SK-N-SH treated with all-trans-retinoic acid at 6 μM for 48 hours (cell line): ENCODE measurements around the gene MYH7B.

Experiments
- ARNTL ChIP-seq: fragments of 450-650 bp; formaldehyde crosslinking; IDR thresholded peaks from 2 replicates; pipeline ENCODE4 v1.5.0; 2020; ENCODE audit warnings: low read depth, mild to moderate bottlenecking, moderate library complexity, borderline replicate concordance
- PATZ1 ChIP-seq: fragments of 250-450 bp; sonication (Bioruptor Pico); IDR thresholded peaks from 2 replicates; pipeline ENCODE4 v1.8.0; 2020; ENCODE audit warnings: mild to moderate bottlenecking, moderate library complexity, borderline replicate concordance
- PPARA ChIP-seq: fragments of 250-450 bp; sonication (Bioruptor Pico); IDR thresholded peaks from 2 replicates; pipeline ENCODE4 v1.5.0; 2020; ENCODE audit warnings: mild to moderate bottlenecking, borderline replicate concordance
- SNAI2 ChIP-seq: fragments of 250-450 bp; sonication (Bioruptor Pico); IDR thresholded peaks from 2 replicates; pipeline ENCODE4 v1.5.0; 2020; ENCODE audit warnings: mild to moderate bottlenecking, moderate library complexity
- TCF4 ChIP-seq: fragments of 250-450 bp; sonication (Bioruptor Pico); IDR thresholded peaks from 2 replicates; pipeline ENCODE4 v1.8.0; 2021; ENCODE audit warnings: mild to moderate bottlenecking, moderate library complexity, borderline replicate concordance
- TSHZ2 ChIP-seq: fragments of 250-450 bp; sonication (Bioruptor Pico); IDR thresholded peaks from 2 replicates; pipeline ENCODE4 v1.5.0; 2020; ENCODE audit warnings: mild to moderate bottlenecking, moderate library complexity
- ZNF565 ChIP-seq: fragments of 450-650 bp; formaldehyde crosslinking; conservative IDR thresholded peaks from 2 replicates; pipeline ENCODE4 v1.5.0; 2020; ENCODE audit warnings: low read depth, mild to moderate bottlenecking, moderate library complexity
- ZNF70 ChIP-seq: fragments of 450-650 bp; formaldehyde crosslinking; IDR thresholded peaks from 2 replicates; pipeline ENCODE4 v1.5.0; 2020; ENCODE audit warnings: mild to moderate bottlenecking, moderate library complexity

- TF ChIP-seq PATZ1 (CRISPR knock-in tag) (no peak), SNAI2 (no peak), ZNF565 (CRISPR knock-in tag) (no peak), TCF4 (CRISPR knock-in tag) (no peak), PPARA (no peak), ARNTL (no peak), ZNF70 (CRISPR knock-in tag) (no peak), TSHZ2 (CRISPR knock-in tag) (no peak)
Observed at GRCh38 chr20:34968042-34968775, 12.5 kb downstream of the MYH7B start.
